CD4-positive, alpha-beta T cell (primary cell): ENCODE results near the gene MAST2. TPM values are rescaled to one million over a fixed set of nuclear protein-coding genes. Genes with fewer than 3 reads are reported as not detected.

Experiments used
- ATAC-seq: fragments of 200-7000 bp; cut with Tn5 transposase; one replicate; pipeline ENCODE4 v1.10.0; 2022; ENCODE audit warnings: mild to moderate bottlenecking; ENCODE audit not compliant: poor library complexity
- CTCF ChIA-PET: fragments of 350-600 bp; sonication (Branson Sonifier 250); formaldehyde crosslinking; loops from one replicate; lab custom pipeline; 2021; ENCODE audit warnings: antibody characterized with exemption, inconsistent platforms; lab: Charles Lee
- POLR2A ChIA-PET: fragments of 350-600 bp; sonication (Branson Sonifier 250); formaldehyde crosslinking; loops from one replicate; lab custom pipeline; 2021; ENCODE audit warnings: antibody characterized with exemption, inconsistent platforms; lab: Charles Lee
- DNase-seq, 14 experiments: peaks; one replicate each; pipeline ENCODE4 v3.0.0-alpha.2; 2013 to 2020; ENCODE audit warnings: mixed read lengths in 2 of 14
- H3K27ac ChIP-seq, 2 donors: one replicate each; pipeline versions ENCODE4 v1.5.1 to v1.7.0; 2013; ENCODE audit warnings: low read length in 2 of 2, low read depth in 1 of 2, mild to moderate bottlenecking in 1 of 2
- H3K27me3 ChIP-seq, 2 experiments: 1 replicate in 1 of 2; 2 replicates in 1 of 2; pipeline versions ENCODE4 v1.6.1 to v1.7.0; 2013; ENCODE audit warnings: low read length in 2 of 2, control low read depth in 1 of 2, mild to moderate bottlenecking in 1 of 2, moderate library complexity in 1 of 2; ENCODE audit not compliant: insufficient read depth in 2 of 2, control insufficient read depth in 1 of 2
- H3K36me3 ChIP-seq: one replicate; pipeline ENCODE4 v1.6.1; 2013; ENCODE audit warnings: low read length, control low read depth; ENCODE audit not compliant: insufficient read depth
- H3K4me1 ChIP-seq: one replicate; pipeline ENCODE4 v1.6.1; 2013; ENCODE audit warnings: low read length, control low read depth; ENCODE audit not compliant: insufficient read depth
- H3K4me3 ChIP-seq: one replicate; pipeline ENCODE4 v1.5.1; 2013; ENCODE audit warnings: mild to moderate bottlenecking, low read length, moderate library complexity
- H3K9me3 ChIP-seq, 2 experiments: 1 replicate in 1 of 2; 2 replicates in 1 of 2; pipeline versions ENCODE4 v1.6.1 to v1.7.0; 2013; ENCODE audit warnings: low read length in 2 of 2, mild to moderate bottlenecking in 2 of 2, control low read depth in 1 of 2, moderate library complexity in 1 of 2; ENCODE audit not compliant: control insufficient read depth in 1 of 2, insufficient read depth in 1 of 2
- H3K27ac Mint-ChIP-seq: one replicate; pipeline ENCODE4 v1.8.0; 2020; ENCODE audit warnings: mixed read lengths
- H3K27me3 Mint-ChIP-seq: one replicate; pipeline ENCODE4 v1.8.0; 2021; ENCODE audit warnings: mixed read lengths
- H3K36me3 Mint-ChIP-seq: one replicate; pipeline ENCODE4 v1.8.0; 2021; ENCODE audit warnings: low read depth, mixed read lengths
- H3K4me1 Mint-ChIP-seq: one replicate; pipeline ENCODE4 v1.8.0; 2021; ENCODE audit warnings: low read depth, mixed read lengths
- H3K4me3 Mint-ChIP-seq: one replicate; pipeline ENCODE4 v1.8.0; 2020; ENCODE audit warnings: mild to moderate bottlenecking, mixed read lengths
- H3K9me3 Mint-ChIP-seq: one replicate; pipeline ENCODE4 v1.8.0; 2020; ENCODE audit warnings: mixed read lengths
- CTCF ChIP-seq: fragments of 200-600 bp; IDR thresholded peaks from one replicate; pipeline ENCODE4 v1.8.0; 2022; ENCODE audit warnings: antibody characterized with exemption, mild to moderate bottlenecking
- intact Hi-C, 2 experiments: fragments of 100-400 bp; cut with DNase I in 1 of 2; cut with micrococcal nuclease in 1 of 2; formaldehyde crosslinking; loops; one replicate each; pipeline versions ENCODE4 v1.15.1 to v1.9.0; 2023 to 2025; cut with DNase I, micrococcal nuclease
- total RNA-seq, 174 experiments: library from RNA in 2 of 174; stranded (reverse) in 2 of 174; gene quantifications; one replicate each; pipeline ENCODE4 v1.2.3 and lab custom pipeline; 2021 to 2026

MAST2 gene
- total RNA-seq, 2 experiments from 2014 or later, result 5.7 to 6.5 TPM

DNA sequence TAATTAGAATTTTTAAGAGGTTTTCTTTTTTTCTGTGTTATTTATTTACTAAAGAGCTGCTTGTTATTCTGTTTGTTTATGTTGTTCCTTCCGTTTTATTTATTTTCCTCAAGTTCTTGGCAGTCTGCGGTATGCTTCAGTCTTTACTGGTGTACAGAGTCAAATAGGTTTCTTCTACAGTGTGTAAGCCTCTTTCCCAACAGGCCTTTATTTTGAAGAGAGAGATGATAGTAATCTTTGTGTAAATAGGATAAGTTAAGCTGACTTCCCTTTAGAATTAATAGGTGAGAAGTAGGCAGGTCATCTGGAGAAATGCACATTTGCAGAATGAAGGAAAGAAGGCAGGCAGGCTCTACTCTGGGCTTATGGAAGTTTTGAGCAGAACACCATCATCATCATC, 23.8 kb downstream of the MAST2 start:
- no peak overlapping the region for H3K27ac Mint-ChIP-seq
- H3K27me3 Mint-ChIP-seq, result no peaks in the 10 kb centered on the region
- CTCF ChIA-PET, result no interaction called here
- no peaks in the 10 kb centered on the region for H3K9me3 Mint-ChIP-seq
- intact Hi-C loops, result no loop called here
- DNase-seq, result no peak
- H3K27me3 ChIP-seq, result no peaks in the 10 kb centered on the region
- no peak for TF ChIP-seq CTCF
- no peak overlapping the region for H3K4me3 ChIP-seq
- H3K9me3 ChIP-seq, result no peaks in the 10 kb centered on the region
- H3K4me1 Mint-ChIP-seq, result no peaks in the 10 kb centered on the region
- no peak for ATAC-seq
- H3K27ac ChIP-seq, result no peak overlapping the region
- H3K36me3 Mint-ChIP-seq, result peaks cover 19% of the 10 kb centered on the region
- H3K4me3 Mint-ChIP-seq, result no peak overlapping the region
- POLR2A ChIA-PET, result no interaction called here
- H3K36me3 ChIP-seq, result no peaks in the 10 kb centered on the region
- H3K4me1 ChIP-seq, result no peaks in the 10 kb centered on the region

DNA sequence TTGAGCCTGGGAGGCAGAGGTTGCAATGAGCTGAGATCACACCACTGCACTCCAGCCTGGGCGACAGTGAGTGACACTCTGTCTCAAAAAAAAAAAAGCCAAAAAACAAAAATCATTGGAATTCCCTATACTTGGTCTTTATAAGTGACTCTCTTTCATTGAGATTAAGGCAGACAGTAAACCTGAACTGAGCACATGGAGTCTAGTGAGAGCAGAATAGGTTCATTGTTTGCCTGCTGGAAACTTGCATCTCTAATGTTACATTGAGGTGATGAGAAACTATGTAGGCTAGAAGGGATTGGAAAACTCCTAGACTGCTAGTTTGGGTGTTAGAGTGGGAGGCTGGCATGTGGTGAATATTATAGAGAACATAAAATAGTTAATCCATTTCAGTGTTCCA, 25.4 kb downstream of the MAST2 start:
- TF ChIP-seq CTCF, result no peak
- Mint-ChIP-seq H3K4me1 (no peaks in the 10 kb centered on the region), H3K4me3 (no peak overlapping the region), H3K27me3 (no peaks in the 10 kb centered on the region), H3K36me3 (peaks cover 23% of the 10 kb centered on the region), H3K27ac (no peak overlapping the region), H3K9me3 (no peaks in the 10 kb centered on the region)
- POLR2A ChIA-PET, result no interaction called here
- ATAC-seq, result no peak
- intact Hi-C loops, result no loop called here
- no peaks in the 10 kb centered on the region for H3K27me3 ChIP-seq
- no peaks in the 10 kb centered on the region for H3K4me1 ChIP-seq
- CTCF ChIA-PET, result no interaction called here
- H3K36me3 ChIP-seq, result no peaks in the 10 kb centered on the region
- DNase-seq, result no peak
- H3K27ac ChIP-seq, result no peak overlapping the region
- no peak overlapping the region for H3K4me3 ChIP-seq
- no peaks in the 10 kb centered on the region for H3K9me3 ChIP-seq

- no peaks in the 10 kb centered on the region for H3K36me3 ChIP-seq
- no peak overlapping the region for H3K4me3 ChIP-seq
- peaks cover 23% of the 10 kb centered on the region for H3K36me3 Mint-ChIP-seq
- intact Hi-C loops, result no loop called here
- ATAC-seq (no peak), DNase-seq (no peak)
- CTCF ChIA-PET, result interaction anchor here (0.6 kb wide), 1 partner anchor 1382 kb away, joined by 3 read pairs; no protein-coding TSS in a partner anchor
- H3K27me3 Mint-ChIP-seq, result no peaks in the 10 kb centered on the region
- H3K27me3 ChIP-seq, result no peaks in the 10 kb centered on the region
- no peak overlapping the region for H3K27ac Mint-ChIP-seq
- H3K4me1 ChIP-seq, result no peaks in the 10 kb centered on the region
- no peak for TF ChIP-seq CTCF
- H3K9me3 Mint-ChIP-seq, result no peaks in the 10 kb centered on the region
- H3K4me3 Mint-ChIP-seq, result no peak overlapping the region
- no peak overlapping the region for H3K27ac ChIP-seq
- POLR2A ChIA-PET, result no interaction called here
- no peaks in the 10 kb centered on the region for H3K4me1 Mint-ChIP-seq
- H3K9me3 ChIP-seq, result no peaks in the 10 kb centered on the region
Measured at GRCh38 chr1:45833361-45833760, 29.9 kb downstream of the MAST2 start.
